ENCODE data around the gene ZNF180. TPM values are rescaled to one million over a fixed set of nuclear protein-coding genes. Genes with fewer than 3 reads are reported as not detected.
A peak's percentile ranks its signal among the peaks of the same experiment; 100 is the strongest.
"Not testable (repeated sequence)": the region's sequence is repeated elsewhere in the genome, so short reads cannot be mapped to it uniquely, and the experiment has no call there.

ZNF180 gene
- total RNA-seq, 1 donor from 2014 or later, result 19.2 TPM

DNA sequence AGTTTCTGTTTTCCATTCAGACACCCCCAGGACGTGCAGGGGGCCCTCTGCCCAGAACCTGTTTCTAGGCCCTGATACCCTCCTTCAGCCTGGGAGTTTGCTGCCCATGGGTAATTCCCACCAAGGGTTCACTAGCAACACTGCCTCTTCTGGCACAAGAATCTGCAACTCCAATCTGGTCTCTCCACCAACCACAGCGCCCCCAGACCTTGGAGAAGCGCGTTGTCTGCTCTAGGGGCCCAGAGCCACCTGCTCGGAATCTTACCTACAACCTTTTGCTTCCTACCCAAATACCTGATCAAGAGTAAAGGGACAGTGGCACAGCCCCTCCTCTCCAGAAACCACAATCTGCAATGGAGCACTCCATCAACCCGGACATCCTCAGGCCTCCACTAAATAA is 763 bp downstream of the ZNF180 start:
- no peak for DNase-seq (ENCODE audit: low spot score in 2 of 2)
- FAIRE-seq, result no peak

DNA sequence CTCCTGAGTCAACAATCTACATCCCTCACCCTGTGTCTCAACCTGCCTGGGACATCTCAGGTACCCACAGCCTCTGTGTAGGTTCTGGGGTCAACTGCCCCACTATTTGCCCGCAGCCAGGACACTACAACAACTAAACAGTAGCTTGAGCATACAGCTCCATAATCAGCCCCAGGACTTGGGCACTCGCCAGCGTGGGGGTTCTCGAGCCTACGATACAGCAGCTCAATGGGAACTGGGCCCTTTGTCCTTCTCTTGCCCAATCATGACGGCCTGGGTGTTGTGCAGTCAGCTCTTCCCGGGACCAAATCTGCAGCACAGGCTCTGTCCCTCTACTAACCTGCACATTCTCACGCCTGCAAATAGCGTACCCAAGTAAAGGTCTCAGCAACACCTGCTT is 1.3 kb downstream of the ZNF180 start:
- DNase-seq (ENCODE audit: low spot score in 2 of 2) (no peak), FAIRE-seq (no peak)

DNA sequence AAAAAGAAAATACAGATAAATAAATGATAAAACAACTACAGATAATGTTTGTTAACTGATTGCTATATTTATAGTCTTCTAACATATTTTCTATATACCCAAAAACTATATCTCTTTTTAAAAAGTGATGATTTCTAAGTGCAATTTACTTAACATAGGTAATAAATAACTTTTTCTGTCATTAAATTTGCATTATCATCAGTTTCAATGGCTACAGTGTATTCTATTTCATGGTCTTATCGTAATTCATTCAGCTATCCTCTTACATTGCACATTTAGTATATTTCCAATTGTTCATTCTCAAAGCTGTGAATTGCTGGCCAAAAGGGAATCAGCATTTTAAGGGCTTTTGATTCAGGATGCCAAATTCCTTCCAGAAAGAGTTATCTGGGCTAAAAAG is 3.6 kb downstream of the ZNF180 start:
- DNase-seq (ENCODE audit: low spot score in 2 of 2), result no peak
- FAIRE-seq, result no peak

DNA sequence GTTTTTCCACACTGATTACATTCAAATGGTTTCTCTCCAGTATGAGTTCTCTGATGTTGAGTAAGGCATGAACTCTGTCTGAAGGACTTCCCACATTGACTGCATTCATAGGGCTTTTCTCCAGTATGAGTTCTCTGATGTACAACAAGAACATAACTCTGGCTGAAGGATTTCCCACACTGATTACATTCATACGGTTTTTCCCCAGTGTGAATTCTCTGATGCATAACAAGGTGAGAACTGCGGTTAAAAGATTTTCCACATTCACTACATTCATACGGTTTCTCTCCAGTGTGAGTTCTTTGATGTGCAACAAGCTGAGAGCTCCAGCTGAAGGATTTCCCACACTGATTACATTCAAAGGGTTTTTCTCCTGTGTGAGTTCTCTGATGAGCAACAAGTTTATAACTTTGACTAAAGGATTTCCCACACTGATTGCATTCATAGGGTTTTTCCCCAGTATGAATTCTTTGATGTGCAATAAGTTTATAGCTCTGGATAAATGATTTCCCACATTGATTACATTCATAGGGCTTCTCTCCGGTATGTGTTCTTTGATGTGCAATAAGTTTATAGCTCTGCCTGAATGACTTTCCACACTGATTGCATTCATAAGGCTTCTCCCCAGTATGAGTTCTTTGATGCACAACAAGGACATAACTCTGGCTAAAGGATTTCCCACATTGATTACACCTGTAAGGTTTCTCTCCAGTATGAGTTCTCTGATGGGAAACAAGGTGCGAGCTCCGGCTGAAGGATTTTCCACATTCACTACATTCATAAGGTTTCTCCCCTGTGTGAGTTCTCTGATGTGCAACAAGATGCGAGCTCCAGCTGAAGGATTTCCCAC is 23.5 kb downstream of the ZNF180 start:
- no peak for FAIRE-seq
- no peak for DNase-seq (ENCODE audit: low spot score in 2 of 2)

DNA sequence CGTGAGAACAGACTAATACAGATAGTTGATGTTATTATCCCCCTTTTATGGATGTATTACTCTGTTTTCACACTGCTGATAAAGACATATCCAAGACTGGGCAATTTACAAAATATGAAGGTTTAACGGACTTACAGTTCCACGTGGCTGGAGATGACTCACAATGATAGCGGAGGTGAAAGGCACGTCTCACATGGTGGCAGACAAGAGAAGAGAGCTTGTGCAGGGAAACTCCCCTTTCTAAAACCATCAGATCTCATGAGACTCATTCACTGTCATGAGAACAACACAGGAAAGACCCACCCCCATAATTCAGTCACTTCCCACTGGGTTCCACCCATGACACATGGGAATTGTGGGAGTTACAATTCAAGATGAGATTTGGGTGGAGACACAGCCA is 31.6 kb downstream of the ZNF180 start:
- FAIRE-seq; DNase-seq (ENCODE audit: low spot score in 2 of 2): not testable (repeated sequence)

DNA sequence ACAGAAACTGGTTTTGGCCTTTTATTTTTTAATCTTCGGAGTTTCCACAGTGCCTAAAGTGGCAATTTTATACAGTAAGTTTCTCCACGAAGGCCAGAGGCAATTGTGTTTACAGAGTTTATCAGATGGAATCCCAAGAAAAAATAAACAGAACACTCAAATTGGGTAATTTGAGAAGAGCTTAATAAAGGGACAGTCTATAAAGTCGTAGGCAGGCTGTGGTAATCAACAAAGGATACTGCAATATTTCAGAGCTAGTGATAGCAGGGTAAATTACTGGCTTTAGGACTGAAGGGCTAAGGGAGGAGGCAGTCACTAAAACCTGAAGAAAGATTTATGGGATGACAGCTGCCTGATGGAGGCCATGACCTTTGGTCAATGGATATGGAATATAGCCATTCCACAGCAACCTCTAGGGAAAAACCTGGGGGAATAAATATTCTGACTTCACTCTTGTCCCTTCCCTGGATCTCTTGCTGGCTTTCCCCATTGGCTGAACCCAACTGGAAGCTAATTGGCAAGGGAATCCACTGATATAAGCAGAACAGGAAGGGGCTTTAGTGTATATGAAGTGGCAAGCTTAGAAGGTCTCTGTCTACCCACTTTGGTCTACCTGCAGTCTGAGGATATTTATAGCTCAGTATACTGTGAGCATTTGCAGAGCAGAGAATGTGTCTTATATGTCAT is 37.6 kb downstream of the ZNF180 start:
- not testable (repeated sequence) for DNase-seq (ENCODE audit: low spot score in 2 of 2); FAIRE-seq

DNA sequence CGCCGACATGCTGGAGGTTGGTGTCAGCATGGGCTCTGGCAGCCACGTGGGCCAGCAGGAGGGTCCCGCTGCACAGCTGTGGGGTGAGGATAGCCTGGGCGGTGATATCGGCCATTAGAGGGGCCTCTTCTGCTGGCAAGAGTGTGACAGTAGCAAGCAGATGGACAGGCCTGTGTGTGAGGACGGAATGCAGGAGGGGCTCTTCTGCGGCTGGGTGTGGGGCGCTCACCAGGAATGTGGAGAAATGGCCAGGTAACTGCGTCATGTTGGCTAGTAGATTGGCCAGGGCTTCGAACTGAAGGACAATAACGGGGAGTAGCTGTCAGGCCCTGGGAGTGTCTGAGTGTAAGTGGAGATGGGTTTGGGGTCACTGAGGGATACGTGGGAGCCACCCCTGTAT is 44.3 kb downstream of the ZNF180 start:
- DNase-seq (ENCODE audit: low spot score in 2 of 2); FAIRE-seq: not testable (repeated sequence)

DNA sequence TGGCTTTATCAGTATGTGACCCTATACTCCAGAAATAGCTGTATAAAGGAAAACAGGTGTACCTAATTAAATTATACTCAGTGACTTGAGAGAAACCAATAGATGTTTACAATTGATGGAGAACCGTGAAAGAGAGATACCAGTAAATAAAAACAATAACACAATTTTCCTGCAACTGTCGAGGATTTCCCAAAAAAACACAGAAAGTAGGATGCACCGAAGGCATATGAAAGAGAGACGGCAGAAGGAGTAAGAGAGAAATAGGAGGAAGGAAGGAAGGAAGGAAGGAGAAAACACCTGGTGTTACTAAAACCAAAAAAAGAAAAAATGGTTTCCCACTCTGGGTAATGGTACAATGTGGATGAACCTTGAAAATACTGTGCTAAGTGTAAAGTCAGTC is 45.2 kb downstream of the ZNF180 start:
- FAIRE-seq, result no peak
- no peak for DNase-seq (ENCODE audit: low spot score in 2 of 2)

DNA sequence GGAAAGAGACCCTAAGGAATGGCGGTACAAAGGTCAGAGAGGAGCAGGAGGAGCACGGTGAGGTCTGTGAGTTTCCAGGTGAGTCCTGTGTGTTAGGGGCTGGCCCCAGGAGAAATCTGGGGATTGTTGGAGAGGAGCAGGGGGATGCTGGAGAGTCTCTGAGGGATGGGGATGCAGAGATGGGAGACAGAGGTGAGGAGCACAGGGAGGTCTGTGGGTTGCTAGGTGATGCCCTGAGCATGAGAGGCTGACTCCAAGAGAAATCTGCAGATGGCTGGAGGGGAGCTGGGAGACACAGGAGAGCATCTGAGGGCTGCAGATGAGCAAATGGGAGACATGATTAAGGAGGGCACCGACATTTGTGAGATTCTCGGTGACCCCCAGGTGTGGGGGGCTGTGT is 48.0 kb downstream of the ZNF180 start:
- no peak for DNase-seq (ENCODE audit: low spot score in 2 of 2)
- no peak for FAIRE-seq

DNA sequence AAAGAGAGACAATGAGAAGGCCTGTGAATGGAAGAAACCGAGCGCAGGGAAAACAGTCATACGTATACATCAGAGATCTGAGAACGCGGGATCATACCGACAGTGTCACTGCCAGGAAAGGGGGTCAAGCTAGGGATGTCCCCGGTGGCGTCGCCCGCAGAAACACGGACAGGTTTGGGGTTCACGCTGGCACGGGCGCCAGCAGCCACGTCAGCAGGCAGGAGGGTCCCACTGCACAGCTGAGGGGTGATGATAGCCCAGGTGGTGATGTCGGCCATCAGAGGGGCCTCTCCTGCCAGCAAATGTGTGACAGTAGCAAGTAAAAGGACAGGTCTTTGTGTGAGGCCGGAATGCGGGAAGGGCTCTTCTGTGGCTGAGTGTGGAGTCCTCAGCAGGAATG is 48.6 kb downstream of the ZNF180 start:
- DNase-seq (ENCODE audit: low spot score in 2 of 2), result no peak
- no peak for FAIRE-seq

DNA sequence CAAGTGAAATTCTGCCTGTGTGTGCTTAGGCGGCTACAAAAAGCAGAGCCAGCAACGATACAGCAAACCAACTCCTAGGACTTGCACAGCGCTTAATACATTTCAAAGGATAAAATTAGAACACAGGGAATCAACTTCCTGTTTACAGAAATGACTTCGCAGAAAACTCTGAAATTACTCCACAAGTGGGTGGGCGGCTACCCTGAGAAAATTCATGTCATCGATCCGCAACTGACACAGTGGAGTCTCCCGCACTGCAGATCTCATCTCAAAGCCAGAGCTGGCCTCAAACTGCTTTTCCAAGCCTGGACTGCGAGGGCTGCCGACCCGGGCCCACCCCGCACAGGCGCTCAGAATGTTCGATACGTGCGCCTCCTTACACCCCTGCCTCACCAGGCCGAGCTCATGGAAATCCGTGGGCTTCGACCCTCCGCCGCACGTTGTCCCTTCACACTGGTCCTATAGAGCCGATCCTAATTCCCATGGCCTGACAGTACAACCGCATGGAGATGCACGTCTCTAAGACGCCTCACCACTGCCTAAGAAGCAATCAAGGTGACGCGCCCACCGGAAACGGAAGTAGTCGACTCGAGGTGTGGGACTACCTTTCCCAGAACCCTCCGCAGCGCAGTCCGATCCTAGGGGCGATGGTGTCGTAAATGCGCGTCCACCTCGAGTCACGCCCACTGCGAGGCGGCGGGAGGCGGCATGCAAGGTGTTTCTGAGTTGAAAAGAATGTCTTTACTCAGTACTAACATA is 52.2 kb downstream of the ZNF180 start, which contains the start of gene ZNF229:
Gene ZNF229, minus strand, starts transcription at position 557 of the 759 bp plus-strand sequence. CDS start 5,625 bp downstream, outside the sequence.
- no peak for FAIRE-seq
- DNase-seq (ENCODE audit: low spot score in 2 of 2), result peak; percentile 43 to 69

DNA sequence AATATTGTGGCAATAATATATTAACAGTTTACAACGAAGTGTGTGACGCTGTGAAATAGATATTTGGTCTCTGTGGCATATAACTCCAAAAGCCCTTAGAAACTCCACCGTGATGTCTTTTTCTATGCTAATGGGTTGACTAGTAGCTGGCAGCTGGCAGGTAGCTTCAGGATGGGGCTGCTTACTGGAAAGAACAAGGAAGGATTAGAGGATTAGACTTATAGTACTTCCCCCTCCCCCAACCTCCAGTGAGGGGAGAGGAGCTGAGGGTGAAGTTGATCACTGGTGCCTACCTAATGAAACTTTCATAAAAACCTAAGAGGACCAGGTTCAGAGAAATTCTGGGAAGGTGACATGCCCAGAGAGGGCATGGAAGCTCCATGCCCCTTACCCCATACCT is 61.9 kb downstream of the ZNF180 start:
- no peak for FAIRE-seq
- DNase-seq (ENCODE audit: low spot score in 2 of 2), result no peak

DNA sequence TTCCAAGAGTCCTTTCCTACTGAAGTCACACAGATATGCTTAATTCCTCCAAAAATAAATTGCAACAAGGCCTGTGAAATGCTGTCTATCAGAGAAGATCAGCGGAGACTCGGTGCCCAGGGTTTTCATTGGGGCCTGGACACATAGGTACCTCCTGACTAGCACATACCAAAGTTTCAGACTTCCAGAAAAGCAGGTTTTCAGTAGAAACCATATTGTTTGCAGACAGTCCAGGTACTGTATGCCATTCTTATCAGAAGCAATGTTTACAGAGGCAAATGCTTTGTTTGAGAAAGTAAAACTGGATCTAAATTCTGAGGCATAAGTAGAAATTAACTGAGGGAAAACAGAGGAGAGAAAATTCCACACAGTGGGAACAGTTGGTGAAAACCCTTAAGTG is 64.9 kb downstream of the ZNF180 start:
- FAIRE-seq, result no peak
- no peak for DNase-seq (ENCODE audit: low spot score in 2 of 2)

DNA sequence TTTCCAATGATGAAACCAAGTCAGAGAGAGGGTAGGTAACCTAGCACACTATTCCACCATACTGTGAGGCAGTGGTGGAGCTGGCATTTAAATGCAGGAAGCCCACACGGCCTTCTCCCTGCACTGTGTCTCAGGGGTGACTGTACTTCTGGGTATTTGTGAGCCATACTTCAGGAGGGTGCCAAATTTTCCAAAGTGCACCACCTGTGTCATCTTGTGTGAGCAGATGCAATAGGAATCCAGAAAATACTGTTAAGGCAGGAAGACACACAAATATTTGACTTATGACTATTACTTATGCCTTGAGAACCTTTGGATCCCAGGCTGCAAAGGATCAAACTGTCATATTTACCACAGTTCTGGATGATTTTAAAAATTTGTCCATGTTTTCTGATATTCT is 69.4 kb downstream of the ZNF180 start:
- DNase-seq (ENCODE audit: low spot score in 2 of 2), result no peak
- FAIRE-seq, result no peak

Other genes with a start within 250 kb of the ZNF180 start
- 17.9 TPM for gene ZNF233, start 240.6 kb downstream of the ZNF180 start, total RNA-seq
- gene ZNF235, start 195.5 kb downstream of the ZNF180 start, total RNA-seq, result 16.3 TPM
- 28.1 TPM for gene ZNF112, start 143.8 kb downstream of the ZNF180 start, total RNA-seq
- gene ZNF285, start 98.9 kb downstream of the ZNF180 start, total RNA-seq, result 30.2 TPM
- 30.6 TPM for gene ZNF229, start 52.0 kb downstream of the ZNF180 start, total RNA-seq
- gene CEACAM20, start 29.2 kb upstream of the ZNF180 start, total RNA-seq, result not detected
- not detected for gene IGSF23, start 113.0 kb upstream of the ZNF180 start, total RNA-seq
- gene PVR, start 143.4 kb upstream of the ZNF180 start, total RNA-seq, result 23.2 TPM
- 0.82 TPM for gene CEACAM19, start 171.0 kb upstream of the ZNF180 start, total RNA-seq
- not detected for gene CEACAM16, start 198.6 kb upstream of the ZNF180 start, total RNA-seq
- gene BCL3, start 248.2 kb upstream of the ZNF180 start, total RNA-seq, result 0.41 TPM